Left lung (tissue), 10 donors: ENCODE data around the gene PRODH2. TPM values are rescaled to one million over a fixed set of nuclear protein-coding genes. Genes with fewer than 3 reads are reported as not detected.
A peak's percentile ranks its signal among the peaks of the same experiment; 100 is the strongest.

Experiments
- ATAC-seq: fragments of 200-7000 bp; cut with Tn5 transposase; one replicate; pipeline ENCODE4 v1.9.1; 2020; ENCODE audit warnings: moderate library complexity
- DNase-seq, 4 donors: peaks; one replicate each; pipeline ENCODE4 v3.0.0-alpha.2; 2013 to 2020
- H3K27ac ChIP-seq, 2 donors: fragments of 200-600 bp; sonication (generic) in 1 of 2; one replicate each; pipeline versions ENCODE4 v1.5.0 to v1.8.0; 2020 to 2021
- H3K27me3 ChIP-seq, 2 donors: fragments of 200-600 bp; sonication (generic) in 1 of 2; one replicate each; pipeline versions ENCODE4 v1.5.0 to v1.8.0; 2020 to 2021
- H3K36me3 ChIP-seq, 2 donors: fragments of 200-600 bp; sonication (generic) in 1 of 2; one replicate each; pipeline versions ENCODE4 v1.5.0 to v1.8.0; 2020 to 2021
- H3K4me1 ChIP-seq, 2 donors: fragments of 200-600 bp; one replicate each; pipeline ENCODE4 v1.8.0; 2021
- H3K4me3 ChIP-seq, 2 donors: fragments of 200-600 bp; sonication (generic) in 1 of 2; one replicate each; pipeline versions ENCODE4 v1.5.0 to v1.8.0; 2020 to 2021; ENCODE audit warnings: mild to moderate bottlenecking in 1 of 2
- H3K9me3 ChIP-seq, 2 donors: fragments of 200-600 bp; sonication (generic) in 1 of 2; one replicate each; pipeline versions ENCODE4 v1.5.0 to v1.8.0; 2020 to 2021
- CTCF ChIP-seq, 2 donors: fragments of 200-600 bp; sonication (generic) in 1 of 2; IDR thresholded peaks; one replicate each; pipeline versions ENCODE4 v1.5.0 to v1.8.0; 2021; ENCODE audit warnings: antibody characterized with exemption in 2 of 2
- intact Hi-C, 2 donors: fragments of 100-400 bp; cut with DNase I; formaldehyde crosslinking; loops; one replicate each; pipeline versions ENCODE4 v1.11.2 to v1.14.2; 2022
- polyA plus RNA-seq, 6 donors: library from polyadenylated mRNA; unstranded; fragments of 120-200 nt; gene quantifications; one replicate each; pipeline ENCODE4 v1.2.1, GENCODE V29; 2013; ENCODE audit not compliant: insufficient read length in 6 of 6
- total RNA-seq, 2 donors: library from RNA; stranded (reverse); fragmentation: NEBNext Ultra II Directional; extraction: Animal tissue kit (Norgen Biotek cat#: 25700); gene quantifications; one replicate each; pipeline ENCODE4 v1.2.1, GENCODE V29; 2021
- donor health status: DM: no; HTN: yes; CAD: no.
- donor health status: DM: no; HTN: no; CAD: no.

PRODH2 gene
- total and polyA plus RNA-seq, 8 donors = 0.15 to 0.31 (median 0.16) TPM; not detected in 5

DNA sequence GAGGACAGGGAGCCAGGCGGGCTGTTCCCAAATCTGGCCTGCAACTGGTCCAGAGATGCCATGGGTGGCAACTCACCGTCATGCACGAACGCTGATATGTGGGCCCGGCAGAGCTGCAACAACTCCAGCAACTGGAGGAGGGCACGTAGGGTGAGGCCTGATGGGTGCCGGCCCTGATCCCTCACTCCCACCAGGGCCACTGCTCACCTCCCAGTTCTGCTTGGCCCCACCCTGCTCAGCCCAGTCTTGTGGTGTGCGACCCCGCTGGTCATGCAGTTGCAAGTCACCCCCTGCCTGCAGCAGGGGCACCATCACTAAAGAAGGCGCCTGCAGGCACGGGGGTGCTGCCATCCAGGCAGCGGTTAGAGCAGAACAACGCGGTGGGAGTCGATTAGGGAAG lies 20.3 kb downstream of the PRODH2 start:
- DNase-seq (no peak), ATAC-seq (no peak)
- H3K4me3 ChIP-seq = no peak overlapping the region
- H3K27me3 ChIP-seq = peaks cover 7 to 21% of the 10 kb centered on the region in 2 donors
- no peak overlapping the region for H3K27ac ChIP-seq
- no peak for TF ChIP-seq CTCF (IDR thresholded peaks at IDR 0.05)
- intact Hi-C loops = no loop called here
- no peaks in the 10 kb centered on the region for H3K4me1 ChIP-seq
- peaks cover 0 to 4% of the 10 kb centered on the region in 2 donors for H3K36me3 ChIP-seq
- H3K9me3 ChIP-seq = no peaks in the 10 kb centered on the region

DNA sequence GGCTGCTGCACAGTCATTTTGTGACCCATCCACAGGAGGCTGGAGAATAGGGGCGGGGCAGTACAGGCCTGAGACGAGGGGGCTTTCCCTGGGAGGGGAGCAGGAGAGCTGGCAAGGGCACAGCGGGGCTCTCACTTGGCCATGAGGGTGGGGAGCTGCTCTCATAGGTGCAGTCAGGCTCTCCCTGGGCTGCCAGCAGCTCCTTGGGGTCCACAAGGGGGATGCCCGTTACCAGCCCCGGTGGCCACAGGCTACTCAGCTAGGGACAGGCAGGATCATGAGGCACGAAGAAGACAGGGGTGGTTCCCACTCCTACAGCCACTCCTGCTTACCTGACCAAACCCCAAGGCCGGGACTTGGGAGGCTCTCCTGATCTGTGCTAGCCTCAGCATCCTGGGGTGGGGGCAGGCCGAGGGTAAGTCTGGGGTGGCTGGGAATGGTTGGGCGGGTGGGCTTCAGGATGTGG lies 20.8 kb downstream of the PRODH2 start:
- ATAC-seq (no peak), DNase-seq (no peak)
- H3K4me1 ChIP-seq = no peaks in the 10 kb centered on the region
- peaks cover 7 to 16% of the 10 kb centered on the region in 2 donors for H3K27me3 ChIP-seq
- H3K36me3 ChIP-seq = peaks cover 0 to 8% of the 10 kb centered on the region in 2 donors
- H3K4me3 ChIP-seq = no peak overlapping the region
- H3K9me3 ChIP-seq = no peaks in the 10 kb centered on the region
- no peak for TF ChIP-seq CTCF (IDR thresholded peaks at IDR 0.05)
- intact Hi-C loops = no loop called here
- no peak overlapping the region for H3K27ac ChIP-seq

DNA sequence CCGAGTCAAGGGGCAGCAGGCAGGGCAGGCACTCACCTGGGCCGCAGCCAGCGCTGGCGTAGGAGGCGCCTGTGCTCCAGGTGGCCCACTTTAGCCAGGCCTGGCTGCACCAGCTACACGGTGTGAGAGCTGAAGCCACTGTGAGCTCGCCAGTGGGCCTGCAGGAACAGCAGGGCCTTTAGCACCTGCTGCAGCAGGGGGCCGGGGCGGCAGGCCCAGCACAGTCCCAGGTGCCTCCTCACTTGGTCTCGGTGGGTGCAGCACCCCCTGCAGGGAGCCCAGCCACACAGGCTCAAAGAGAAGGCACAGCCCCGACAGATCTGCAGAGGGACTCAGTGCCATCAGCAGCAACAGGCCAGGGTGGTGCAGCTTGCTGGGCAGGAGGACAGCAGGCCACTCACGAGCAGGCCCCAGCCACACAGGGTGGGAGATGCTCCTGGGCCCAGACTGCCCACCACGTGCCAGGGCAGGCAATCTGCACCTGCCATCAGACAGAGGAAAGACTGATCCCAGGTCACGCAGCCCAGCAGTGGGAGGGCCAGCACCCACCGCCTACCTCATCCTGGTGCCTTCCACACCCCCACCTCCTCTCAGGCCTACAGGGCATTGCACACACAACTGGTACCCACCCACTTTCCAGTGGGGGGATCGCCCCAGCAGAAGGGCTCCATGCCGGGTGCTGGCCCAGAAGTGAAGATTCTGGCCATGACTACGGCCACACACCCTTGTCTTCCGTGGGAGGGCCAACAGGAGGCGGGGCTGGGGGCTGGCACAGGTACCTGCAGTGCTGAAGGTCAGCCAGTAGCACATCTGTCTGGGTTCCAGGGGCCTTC lies 21.4 kb downstream of the PRODH2 start:
- intact Hi-C loops = no loop called here
- H3K27ac ChIP-seq = no peak overlapping the region
- peaks cover 0 to 14% of the 10 kb centered on the region in 2 donors for H3K36me3 ChIP-seq
- H3K4me1 ChIP-seq = no peaks in the 10 kb centered on the region
- no peak for DNase-seq
- TF ChIP-seq CTCF (IDR thresholded peaks at IDR 0.05) = no peak
- H3K27me3 ChIP-seq = peaks cover 3 to 10% of the 10 kb centered on the region in 2 donors
- no peak for ATAC-seq
- no peaks in the 10 kb centered on the region for H3K9me3 ChIP-seq
- H3K4me3 ChIP-seq = no peak overlapping the region

DNA sequence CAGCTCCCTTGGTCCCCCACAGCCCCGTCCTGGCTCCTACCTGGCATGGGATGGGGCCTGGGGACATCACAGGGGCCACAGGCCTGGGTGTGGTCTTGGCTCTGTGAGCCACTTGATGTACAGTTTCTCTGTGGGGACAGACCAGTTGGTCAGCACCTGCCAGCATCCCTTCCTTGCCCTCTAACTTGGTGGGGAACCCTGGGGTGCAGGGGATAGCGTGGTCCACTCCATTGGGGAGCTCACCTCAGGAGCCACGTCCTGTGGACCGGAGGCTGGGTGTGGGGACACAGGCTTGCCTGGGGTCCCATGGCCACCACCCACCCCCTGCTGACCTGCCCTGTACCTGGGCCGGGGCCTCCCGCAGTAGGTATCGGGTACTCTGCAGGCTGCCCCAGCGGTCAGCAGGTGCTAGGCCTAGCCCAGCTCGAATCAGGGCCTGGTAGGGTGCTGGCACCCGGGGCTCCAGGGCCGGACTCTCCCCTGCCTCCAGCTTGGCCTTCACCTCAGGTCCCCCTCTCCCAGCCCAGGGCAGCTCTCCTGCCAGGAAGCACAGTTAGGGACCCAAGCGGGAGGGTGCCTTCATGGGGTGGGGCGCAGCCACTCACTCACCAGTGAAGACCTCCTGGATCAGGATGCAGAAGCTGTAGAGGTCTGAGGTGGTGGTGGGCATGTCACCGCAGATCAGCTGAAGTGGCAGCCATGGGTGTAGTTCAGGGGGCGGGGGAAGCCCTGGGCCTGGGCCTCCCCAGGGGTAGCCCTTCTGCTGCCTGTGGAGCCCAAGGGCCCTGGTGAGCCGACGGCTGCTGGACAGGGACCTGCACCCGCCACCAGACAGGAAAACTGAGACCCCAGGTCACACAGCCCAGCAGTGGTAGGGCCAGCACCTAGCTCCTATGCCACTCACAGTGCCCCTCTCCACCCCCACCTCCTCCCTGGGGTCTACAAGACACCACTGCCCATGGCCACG lies 22.4 kb downstream of the PRODH2 start:
- no peak overlapping the region for H3K27ac ChIP-seq
- peak in 1 of 4 donors; percentile 75 for DNase-seq
- ATAC-seq = no peak
- intact Hi-C loops = no loop called here
- no peaks in the 10 kb centered on the region for H3K9me3 ChIP-seq
- H3K4me1 ChIP-seq = no peaks in the 10 kb centered on the region
- H3K36me3 ChIP-seq = peaks cover 0 to 23% of the 10 kb centered on the region in 2 donors
- TF ChIP-seq CTCF (IDR thresholded peaks at IDR 0.05) = no peak
- no peak overlapping the region for H3K4me3 ChIP-seq
- H3K27me3 ChIP-seq = peaks cover 0 to under 1% of the 10 kb centered on the region in 2 donors
